Measurements from ENCODE around the gene SCN3B. TPM values are rescaled to one million over a fixed set of nuclear protein-coding genes. Genes with fewer than 3 reads are reported as not detected.

The SCN3B gene
- total RNA-seq, 2 experiments from 2014 or later, result not detected

DNA sequence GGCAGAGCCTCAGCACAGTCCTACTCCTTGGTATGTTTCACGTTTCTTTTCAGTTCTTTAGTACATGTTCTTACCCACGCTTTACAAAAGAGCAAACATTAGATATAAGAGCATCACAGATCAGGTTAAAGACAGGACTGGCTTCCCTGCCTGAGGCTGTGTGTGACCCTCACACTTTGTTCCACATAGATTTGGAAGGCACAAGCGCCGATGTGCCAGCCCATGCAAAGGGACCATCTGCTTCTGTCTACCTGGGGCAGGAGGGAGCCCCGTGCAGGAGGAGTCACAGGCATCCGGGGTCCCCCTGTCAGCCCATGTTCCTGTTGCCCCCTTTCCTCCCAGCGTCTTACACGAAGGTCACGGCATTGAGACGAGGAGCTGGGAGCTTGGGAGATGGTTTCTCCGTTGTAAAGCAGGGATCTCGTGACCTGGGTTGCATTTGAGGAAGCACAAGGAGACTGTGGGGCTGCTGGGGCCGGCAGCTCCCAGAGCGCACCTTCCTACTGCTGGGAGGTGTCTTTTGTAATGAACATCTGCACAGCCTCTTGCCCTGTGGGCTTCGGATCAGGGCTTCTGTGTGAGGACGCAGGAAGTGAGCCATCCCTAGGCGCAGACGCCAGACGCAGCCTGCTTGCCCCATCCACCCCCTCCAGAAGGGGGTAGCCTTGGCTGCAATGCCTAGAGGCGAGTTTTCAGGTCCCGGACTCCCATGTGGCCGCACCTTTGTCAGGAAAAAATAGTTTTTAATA is 72.6 kb downstream of the SCN3B start:
- no peaks in the 10 kb centered on the region for H3K36me3 Mint-ChIP-seq (ENCODE audit: low read depth)
- intact Hi-C loops (cut with micrococcal nuclease), result no loop called here
- CTCF ChIA-PET, result interaction anchor here (0.6 to 3.0 kb wide), 12 partner anchors 11 to 166 kb away, joined by 3 to 16 read pairs (median 6); no protein-coding TSS in a partner anchor
- no peaks in the 10 kb centered on the region for H3K4me1 Mint-ChIP-seq (ENCODE audit: low read depth)
- POLR2A ChIA-PET, result no interaction called here
- DNase-seq (no peak), ATAC-seq (no peak)
- H3K27ac Mint-ChIP-seq, result no peak overlapping the region
- H3K4me3 Mint-ChIP-seq, result no peak overlapping the region
- H3K9me3 Mint-ChIP-seq, result no peaks in the 10 kb centered on the region
- no peaks in the 10 kb centered on the region for H3K27me3 Mint-ChIP-seq
- TF ChIP-seq, protein P1, sequence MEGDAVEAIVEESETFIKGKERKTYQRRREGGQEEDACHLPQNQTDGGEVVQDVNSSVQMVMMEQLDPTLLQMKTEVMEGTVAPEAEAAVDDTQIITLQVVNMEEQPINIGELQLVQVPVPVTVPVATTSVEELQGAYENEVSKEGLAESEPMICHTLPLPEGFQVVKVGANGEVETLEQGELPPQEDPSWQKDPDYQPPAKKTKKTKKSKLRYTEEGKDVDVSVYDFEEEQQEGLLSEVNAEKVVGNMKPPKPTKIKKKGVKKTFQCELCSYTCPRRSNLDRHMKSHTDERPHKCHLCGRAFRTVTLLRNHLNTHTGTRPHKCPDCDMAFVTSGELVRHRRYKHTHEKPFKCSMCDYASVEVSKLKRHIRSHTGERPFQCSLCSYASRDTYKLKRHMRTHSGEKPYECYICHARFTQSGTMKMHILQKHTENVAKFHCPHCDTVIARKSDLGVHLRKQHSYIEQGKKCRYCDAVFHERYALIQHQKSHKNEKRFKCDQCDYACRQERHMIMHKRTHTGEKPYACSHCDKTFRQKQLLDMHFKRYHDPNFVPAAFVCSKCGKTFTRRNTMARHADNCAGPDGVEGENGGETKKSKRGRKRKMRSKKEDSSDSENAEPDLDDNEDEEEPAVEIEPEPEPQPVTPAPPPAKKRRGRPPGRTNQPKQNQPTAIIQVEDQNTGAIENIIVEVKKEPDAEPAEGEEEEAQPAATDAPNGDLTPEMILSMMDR (IDR thresholded peaks at IDR 0.05), result no peak

DNA sequence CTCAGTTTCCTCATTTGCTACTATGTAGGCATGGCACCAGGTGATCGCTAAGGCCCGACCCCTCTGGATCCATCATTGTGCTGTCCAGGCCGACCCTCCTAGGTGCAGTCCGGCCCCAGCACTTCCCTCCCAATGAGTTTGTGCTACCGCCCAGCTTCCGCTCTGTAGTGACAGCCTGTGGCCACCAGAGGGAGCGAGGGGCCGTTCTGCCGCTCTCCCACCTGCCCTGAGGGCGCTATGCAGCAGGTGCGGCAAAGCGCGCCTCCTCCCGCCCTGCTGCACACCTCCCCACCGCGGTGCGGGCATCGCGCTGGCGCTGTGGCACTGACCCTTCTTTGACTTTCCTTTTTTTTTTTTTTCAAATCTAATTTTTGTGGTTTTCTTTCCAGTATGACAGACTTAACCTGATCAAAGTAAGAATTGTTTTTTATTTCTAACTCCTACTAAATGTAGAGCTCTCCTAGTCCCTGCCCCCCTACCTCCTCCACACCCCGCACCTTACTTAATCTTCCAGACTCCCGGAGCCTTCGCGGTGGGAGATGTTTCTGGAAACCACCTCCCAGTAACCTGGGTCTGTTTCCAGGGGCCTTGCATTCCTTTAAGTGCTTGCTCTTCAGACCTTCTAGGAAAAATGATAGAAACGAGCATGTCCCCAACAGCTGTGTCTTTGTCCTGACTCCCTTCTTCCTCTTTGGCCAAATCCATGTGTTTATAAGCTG is 73.7 kb downstream of the SCN3B start:
- Mint-ChIP-seq H3K27ac (no peak overlapping the region), H3K27me3 (peaks cover 1% of the 10 kb centered on the region), H3K4me3 (no peak overlapping the region), H3K36me3 (ENCODE audit: low read depth) (no peaks in the 10 kb centered on the region), H3K9me3 (no peaks in the 10 kb centered on the region), H3K4me1 (ENCODE audit: low read depth) (peaks cover 5% of the 10 kb centered on the region)
- POLR2A ChIA-PET, result no interaction called here
- TF ChIP-seq, protein P1 (IDR thresholded peaks at IDR 0.05), result peak; percentile 93
- ATAC-seq (peak; percentile 94), DNase-seq (peak; percentile 72)
- CTCF ChIA-PET, result interaction anchor here (0.6 to 3.0 kb wide), 27 partner anchors 8 to 319 kb away, joined by 3 to 16 read pairs (median 5); no protein-coding TSS in a partner anchor
- intact Hi-C loops (cut with micrococcal nuclease), result no loop called here

DNA sequence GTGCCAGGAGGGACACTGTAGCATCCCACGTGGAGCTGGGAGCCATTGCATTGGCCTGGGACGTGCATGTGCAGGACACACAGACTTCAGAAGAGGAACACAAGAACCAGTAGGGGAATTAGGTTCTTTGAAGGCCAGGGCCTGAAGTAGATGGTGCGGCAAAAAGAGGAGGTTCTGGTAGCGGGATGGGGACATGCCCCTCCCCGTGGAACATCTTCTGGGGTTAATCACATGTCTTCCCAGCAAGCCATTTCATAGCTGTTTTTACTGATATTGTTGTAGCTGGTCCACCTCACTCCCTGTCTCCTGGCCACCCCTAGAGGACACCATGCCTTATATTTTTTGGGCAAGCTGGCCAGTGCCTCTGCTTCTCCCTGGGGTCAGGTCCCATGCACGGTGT is 74.3 kb downstream of the SCN3B start:
- no peaks in the 10 kb centered on the region for H3K36me3 Mint-ChIP-seq (ENCODE audit: low read depth)
- H3K4me3 Mint-ChIP-seq, result no peak overlapping the region
- TF ChIP-seq, protein P1 (IDR thresholded peaks at IDR 0.05), result no peak
- no peak overlapping the region for H3K27ac Mint-ChIP-seq
- intact Hi-C loops (cut with micrococcal nuclease), result no loop called here
- ATAC-seq, result no peak
- ChIA-PET POLR2A (no interaction called here), CTCF (interaction anchor here (0.6 to 3.0 kb wide), 26 partner anchors 9 to 319 kb away, joined by 3 to 16 read pairs (median 4); no protein-coding TSS in a partner anchor)
- H3K4me1 Mint-ChIP-seq (ENCODE audit: low read depth), result peaks cover 5% of the 10 kb centered on the region
- no peaks in the 10 kb centered on the region for H3K9me3 Mint-ChIP-seq
- no peak for DNase-seq
- H3K27me3 Mint-ChIP-seq, result peaks cover 1% of the 10 kb centered on the region

DNA sequence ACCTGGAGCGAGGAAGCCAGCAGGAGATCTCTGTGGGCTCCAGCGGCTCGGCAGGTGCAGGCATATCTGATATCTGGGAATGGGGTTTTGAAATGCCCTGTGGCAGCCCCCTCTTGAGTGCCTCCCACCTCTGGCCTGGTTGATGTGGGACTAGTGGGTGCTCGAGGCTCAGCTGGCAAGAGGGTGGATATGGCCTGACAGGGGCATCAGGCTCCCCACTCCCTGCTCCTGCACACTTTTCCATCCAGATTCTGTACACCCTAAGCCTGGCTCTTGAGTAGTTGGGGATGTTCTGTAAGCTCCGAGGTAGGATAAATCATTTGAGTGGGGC is 75.0 kb downstream of the SCN3B start:
- ATAC-seq, result no peak
- ChIA-PET POLR2A (no interaction called here), CTCF (interaction anchor here (1.1 to 3.0 kb wide), 9 partner anchors 12 to 145 kb away, joined by 3 to 15 read pairs (median 10); no protein-coding TSS in a partner anchor)
- Mint-ChIP-seq H3K27me3 (peaks cover 1% of the 10 kb centered on the region), H3K36me3 (ENCODE audit: low read depth) (no peaks in the 10 kb centered on the region), H3K4me1 (ENCODE audit: low read depth) (peaks cover 5% of the 10 kb centered on the region), H3K4me3 (no peak overlapping the region), H3K27ac (no peak overlapping the region), H3K9me3 (no peaks in the 10 kb centered on the region)
- intact Hi-C loops (cut with micrococcal nuclease), result no loop called here
- no peak for DNase-seq
- TF ChIP-seq, protein P1 (IDR thresholded peaks at IDR 0.05), result no peak

Other genes with a start within 250 kb of the SCN3B start
- 10 to 100 TPM; 15.4 to 16.2 TPM for gene GRAMD1B, start 224.4 kb downstream of the SCN3B start, total RNA-seq
- 10 to 100 TPM; 11.1 to 13.6 TPM for gene ZNF202, start 87.0 kb upstream of the SCN3B start, total RNA-seq
- not detected for gene OR6X1, start 99.9 kb upstream of the SCN3B start, total RNA-seq
- gene OR6M1, start 151.7 kb upstream of the SCN3B start, total RNA-seq, result not detected
- not detected for gene TMEM225, start 231.0 kb upstream of the SCN3B start, total RNA-seq
- not detected for gene OR8D4, start 247.5 kb upstream of the SCN3B start, total RNA-seq

All from activated CD8-positive, alpha-beta T cell treated with anti-CD3 and anti-CD28 coated beads for 36 hours (primary cell).